Measurements from ENCODE around the gene TMEM270.
"Not testable (repeated sequence)": the region's sequence is repeated elsewhere in the genome, so short reads cannot be mapped to it uniquely, and the experiment has no call there.

Gene TMEM270

DNA sequence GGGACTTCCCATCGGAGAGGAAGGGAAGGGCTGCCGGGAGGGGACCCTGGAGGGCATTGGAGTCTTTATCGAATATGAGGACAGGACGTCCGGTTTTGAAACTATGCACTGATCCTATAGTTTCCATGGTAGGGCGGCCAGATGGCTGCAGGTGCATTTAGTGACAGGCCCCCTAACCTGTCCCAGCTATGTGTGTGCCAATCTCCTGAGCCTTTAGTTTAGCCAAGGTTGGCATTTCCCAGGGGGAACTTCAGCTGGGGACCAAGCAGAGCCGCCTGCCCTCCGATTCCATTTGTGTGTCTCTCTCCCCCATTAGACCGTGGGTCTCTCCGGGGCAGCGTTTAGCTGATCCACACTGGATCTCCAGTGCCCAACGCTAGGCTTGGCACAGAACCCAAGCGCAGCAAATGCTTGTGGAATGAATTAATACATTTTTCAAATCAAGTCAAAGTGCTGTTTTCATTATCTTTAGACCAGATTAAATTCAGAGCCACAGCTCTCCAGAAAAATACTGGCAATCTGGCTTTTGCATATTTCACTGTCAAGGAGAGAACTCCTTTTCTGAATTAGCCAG, 19.9 kb downstream of the TMEM270 start:
- DNase-seq: no peak
- in situ Hi-C loops (cut with MboI; ENCODE audit: low pct_unique_long_range_greater_than_20kb, low sequenced_read_pairs): no loop called here

DNA sequence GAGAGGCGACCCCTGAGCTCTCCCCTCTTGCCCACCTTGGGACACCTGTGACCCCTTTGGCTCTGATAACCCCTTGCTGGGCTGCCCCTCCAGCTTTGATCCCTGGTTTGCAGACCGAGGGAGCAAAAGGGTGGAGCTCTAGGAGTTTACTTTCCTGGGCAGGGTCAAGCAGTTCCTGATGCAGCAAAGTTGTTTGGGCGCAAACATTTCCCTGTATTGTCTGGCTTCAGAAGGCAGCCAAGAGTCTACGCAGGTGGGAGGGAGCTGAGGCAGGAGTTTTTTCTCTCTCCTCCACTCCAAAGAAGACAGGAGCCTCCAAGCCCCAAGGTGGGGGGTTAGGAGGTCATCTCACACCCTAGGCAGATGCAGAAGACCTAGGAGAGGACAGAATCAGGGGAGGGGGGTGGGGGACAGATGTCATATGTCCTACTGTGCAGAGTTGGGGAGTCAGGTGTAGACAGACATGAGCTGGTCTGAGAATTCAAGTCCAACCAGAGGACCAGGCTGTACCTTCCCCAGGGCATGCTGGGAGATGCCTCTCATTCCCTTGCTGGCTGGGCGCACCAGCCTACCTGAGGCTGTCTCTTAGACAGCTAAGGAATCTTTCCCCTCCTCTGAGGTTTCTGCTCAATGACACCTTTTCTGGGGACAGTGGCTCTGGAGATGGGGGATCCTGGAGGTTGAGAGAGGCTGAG, 20.5 kb downstream of the TMEM270 start:
- in situ Hi-C loops (cut with MboI; ENCODE audit: low pct_unique_long_range_greater_than_20kb, low sequenced_read_pairs): no loop called here
- no peak for DNase-seq

DNA sequence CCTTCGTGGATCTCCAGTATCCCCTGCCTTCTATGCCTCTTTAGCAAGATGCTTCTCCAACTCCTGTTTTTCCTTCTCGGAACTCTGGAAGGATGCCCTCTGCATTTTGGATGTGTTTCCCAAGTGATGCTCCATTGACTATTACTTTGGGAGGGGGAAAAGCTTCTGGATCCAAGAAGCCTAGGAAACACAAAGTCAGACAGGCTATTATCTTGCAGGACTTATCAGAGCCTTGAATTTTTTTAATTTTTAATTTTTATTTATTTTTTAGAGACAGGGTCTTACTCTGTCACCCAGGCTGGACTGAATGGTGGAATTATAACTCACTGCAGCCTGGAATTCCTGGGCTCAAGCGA, 21.1 kb downstream of the TMEM270 start:
- in situ Hi-C loops (cut with MboI; ENCODE audit: low pct_unique_long_range_greater_than_20kb, low sequenced_read_pairs): no loop called here
- no peak for DNase-seq

DNA sequence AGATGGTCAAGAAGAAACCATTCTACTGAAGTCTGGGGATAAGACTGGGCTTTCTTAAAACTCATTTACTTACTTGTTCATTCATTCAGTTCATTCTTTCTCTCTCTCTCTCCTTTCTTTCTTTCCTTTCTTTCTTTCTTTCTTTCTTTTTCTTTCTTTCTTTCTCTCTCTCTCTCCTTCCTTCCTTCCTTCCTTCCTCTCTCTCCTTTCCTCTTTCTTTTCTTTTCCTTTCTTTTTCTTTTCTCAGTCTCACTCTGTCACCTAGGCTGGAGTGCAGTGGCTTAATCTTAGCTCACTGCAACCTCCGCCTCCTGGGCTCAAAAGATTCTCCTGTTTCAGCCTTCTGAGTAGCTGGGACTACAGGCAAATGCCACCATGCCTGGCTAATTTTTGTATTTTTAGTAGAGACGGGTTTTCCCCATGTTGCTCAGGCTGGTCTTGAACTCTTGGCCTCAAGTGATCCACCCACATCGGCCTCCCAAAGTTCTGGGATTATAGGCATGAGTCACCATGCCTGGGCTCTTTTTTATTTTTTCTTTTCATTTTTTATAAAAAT, 24.0 kb downstream of the TMEM270 start:
- DNase-seq; in situ Hi-C loops (cut with MboI; ENCODE audit: low pct_unique_long_range_greater_than_20kb, low sequenced_read_pairs): not testable (repeated sequence)

DNA sequence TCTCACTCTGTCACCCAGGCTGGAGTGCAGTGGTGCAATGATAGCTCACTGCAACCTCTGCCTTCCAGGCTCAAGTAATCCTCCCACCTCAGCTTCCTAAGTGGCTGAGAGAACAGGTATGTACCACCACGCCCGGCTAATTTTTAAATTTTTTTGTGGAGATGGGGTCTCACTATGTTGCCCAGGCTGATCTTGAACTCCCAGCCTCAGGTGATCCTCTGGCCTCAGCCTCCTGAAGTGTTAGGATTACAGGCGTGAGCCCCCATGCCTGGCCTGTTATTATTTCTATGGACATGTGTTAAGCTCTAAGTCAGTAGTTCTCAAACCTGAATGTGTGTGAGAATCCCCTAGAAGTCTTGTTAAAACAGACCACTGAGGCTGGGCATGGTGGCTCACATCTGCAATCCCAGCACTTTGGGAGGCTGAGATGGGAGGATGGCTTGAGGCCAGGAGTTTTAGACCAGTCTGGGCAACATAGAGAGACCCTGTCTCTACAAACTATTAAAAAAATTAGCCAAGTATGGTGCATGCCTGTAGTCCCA, 24.5 kb downstream of the TMEM270 start:
- in situ Hi-C loops (cut with MboI; ENCODE audit: low pct_unique_long_range_greater_than_20kb, low sequenced_read_pairs): no loop called here
- DNase-seq: no peak

- in situ Hi-C loops (cut with MboI; ENCODE audit: low pct_unique_long_range_greater_than_20kb, low sequenced_read_pairs): no loop called here
- DNase-seq: peak; percentile 80
Measured at GRCh38 chr7:73885975-73886798, 25.2 kb downstream of the TMEM270 start.

DNA sequence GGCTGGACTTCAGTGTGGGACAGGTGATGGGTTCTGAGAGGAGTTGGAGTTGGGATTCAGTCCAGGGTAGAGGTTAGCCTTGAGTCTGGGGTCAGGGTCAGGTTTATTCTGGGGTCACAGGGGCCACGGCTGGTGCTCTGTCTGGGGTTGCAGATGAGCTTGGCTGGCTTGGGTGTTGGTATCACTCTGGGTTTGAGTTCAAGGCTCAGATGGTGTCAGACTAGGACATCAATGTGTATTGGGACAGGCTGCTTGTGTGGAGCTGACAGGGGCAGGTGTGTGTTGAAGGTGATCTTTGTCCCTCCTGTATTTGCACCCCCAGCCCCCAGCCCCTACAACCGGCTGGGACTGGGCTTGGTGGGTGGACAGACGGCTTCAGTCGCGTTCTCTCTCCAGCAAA, 26.8 kb downstream of the TMEM270 start:
- DNase-seq: no peak
- in situ Hi-C loops (cut with MboI; ENCODE audit: low pct_unique_long_range_greater_than_20kb, low sequenced_read_pairs): no loop called here

- in situ Hi-C loops (cut with MboI; ENCODE audit: low pct_unique_long_range_greater_than_20kb, low sequenced_read_pairs): no loop called here
- peak; percentile 46 for DNase-seq
Measured at GRCh38 chr7:73888959-73889358, 28.0 kb downstream of the TMEM270 start.

GRCh38 chr7:73890555-73891147, 29.7 kb downstream of the TMEM270 start:
- no peak for DNase-seq
- in situ Hi-C loops (cut with MboI; ENCODE audit: low pct_unique_long_range_greater_than_20kb, low sequenced_read_pairs): no loop called here

- no peak for DNase-seq
- in situ Hi-C loops (cut with MboI; ENCODE audit: low pct_unique_long_range_greater_than_20kb, low sequenced_read_pairs): no loop called here
Measured at GRCh38 chr7:73891178-73891885, 30.4 kb downstream of the TMEM270 start.

GRCh38 chr7:73892003-73892999, 31.3 kb downstream of the TMEM270 start:
- no peak for DNase-seq
- in situ Hi-C loops (cut with MboI; ENCODE audit: low pct_unique_long_range_greater_than_20kb, low sequenced_read_pairs): no loop called here

GRCh38 chr7:73893342-73894101, 32.6 kb downstream of the TMEM270 start:
- in situ Hi-C loops (cut with MboI; ENCODE audit: low pct_unique_long_range_greater_than_20kb, low sequenced_read_pairs): no loop called here
- DNase-seq: no peak

DNA sequence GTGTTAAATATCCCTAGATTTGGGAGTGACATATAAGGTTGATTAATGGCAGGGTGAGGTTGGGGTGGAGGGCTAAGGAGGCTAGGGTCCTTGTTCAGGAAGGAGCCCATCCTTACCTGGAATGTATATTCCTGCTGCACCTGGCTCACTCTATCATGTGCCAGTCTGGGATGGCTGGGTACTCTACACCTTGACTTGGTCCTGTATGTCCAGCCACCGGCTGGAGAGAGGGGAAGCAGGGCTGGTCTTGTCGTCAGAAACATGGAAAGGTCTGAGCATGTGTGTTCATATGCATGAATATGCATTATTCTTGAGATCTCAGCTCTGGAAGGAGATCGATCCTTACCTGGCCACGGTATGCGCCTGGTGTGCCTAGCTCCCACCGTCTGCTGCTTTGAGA, 33.2 kb downstream of the TMEM270 start:
- DNase-seq: no peak
- in situ Hi-C loops (cut with MboI; ENCODE audit: low pct_unique_long_range_greater_than_20kb, low sequenced_read_pairs): no loop called here

GRCh38 chr7:73894733-73895551, 34.0 kb downstream of the TMEM270 start:
- peak; percentile 57 for DNase-seq
- in situ Hi-C loops (cut with MboI; ENCODE audit: low pct_unique_long_range_greater_than_20kb, low sequenced_read_pairs): no loop called here

GRCh38 chr7:73895626-73896025, 34.7 kb downstream of the TMEM270 start:
- no peak for DNase-seq
- in situ Hi-C loops (cut with MboI; ENCODE audit: low pct_unique_long_range_greater_than_20kb, low sequenced_read_pairs): no loop called here

DNA sequence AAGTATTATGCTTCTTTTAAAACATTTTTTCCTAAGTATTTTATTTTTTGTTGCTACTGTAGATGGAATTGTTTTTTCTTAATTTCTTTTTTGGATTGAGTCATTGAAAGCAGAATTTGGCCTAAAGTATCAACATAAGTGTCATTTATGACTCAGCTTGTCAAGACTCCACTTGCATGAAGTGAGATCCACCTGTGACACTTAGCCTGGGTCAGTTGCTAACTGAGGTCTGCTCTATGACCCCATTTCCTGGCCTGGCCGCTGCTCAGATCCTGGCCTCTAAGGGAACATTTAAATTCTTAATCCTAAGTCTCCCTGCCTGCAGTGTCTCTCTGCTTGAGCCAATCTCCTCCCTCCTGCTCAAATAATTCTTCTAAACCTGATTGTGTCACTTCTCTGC, 35.5 kb downstream of the TMEM270 start:
- in situ Hi-C loops (cut with MboI; ENCODE audit: low pct_unique_long_range_greater_than_20kb, low sequenced_read_pairs): no loop called here
- DNase-seq: no peak

Measured in KBM-7 (cell line).